HUDEP-2 (cell line): Measurements from ENCODE around the gene BRD7.

Experiments
- DNase-seq, 76 experiments: peaks; one replicate each; lab custom pipeline; 2025; ENCODE audit not compliant: unreplicated experiment in 76 of 76; lab: John Stamatoyannopoulos, UW

The BRD7 gene

DNA sequence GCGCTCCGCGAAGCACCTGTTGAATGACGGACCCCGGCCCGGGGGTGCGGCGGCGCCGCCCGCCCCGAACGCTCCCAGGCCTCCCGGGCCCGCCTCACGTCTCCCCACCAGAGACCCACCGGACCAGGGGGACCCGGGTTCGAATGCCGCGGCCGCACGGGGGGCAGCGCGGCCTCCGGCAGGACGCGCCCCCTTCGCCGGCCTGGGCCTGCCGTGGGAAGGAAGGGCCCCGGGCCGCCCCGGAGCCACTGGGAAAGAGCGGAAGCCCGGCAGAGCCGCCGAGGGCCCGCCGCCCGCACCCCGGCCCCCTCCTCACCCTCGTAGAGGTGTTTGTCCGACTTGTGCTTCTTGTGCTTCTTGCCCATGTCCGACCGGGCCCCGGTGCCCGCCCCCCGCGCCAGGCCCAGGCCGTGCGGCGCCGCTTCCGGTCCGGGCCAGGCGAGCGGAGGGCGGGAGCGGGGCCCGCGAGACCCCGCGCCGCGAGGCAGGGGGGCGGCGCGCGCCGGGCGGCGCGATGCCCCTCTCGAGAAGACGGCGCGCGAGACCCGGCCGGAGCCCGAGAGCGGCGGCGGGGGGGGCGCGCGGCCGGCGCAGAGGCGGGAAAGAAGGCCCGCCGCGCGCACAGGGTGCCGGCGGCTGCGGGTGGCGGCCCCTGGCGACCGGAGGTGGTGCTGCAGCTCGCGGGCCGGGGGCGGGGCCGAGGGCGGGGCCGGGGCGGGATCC is at the start of gene BRD7:
BRD7 (minus strand) TSS at position 579 of the 723 bp plus-strand sequence; CDS start at position 365, 214 bp downstream.
- DNase-seq: peak in 58 of 76 experiments; percentile 15 to 80 (median 46)

DNA sequence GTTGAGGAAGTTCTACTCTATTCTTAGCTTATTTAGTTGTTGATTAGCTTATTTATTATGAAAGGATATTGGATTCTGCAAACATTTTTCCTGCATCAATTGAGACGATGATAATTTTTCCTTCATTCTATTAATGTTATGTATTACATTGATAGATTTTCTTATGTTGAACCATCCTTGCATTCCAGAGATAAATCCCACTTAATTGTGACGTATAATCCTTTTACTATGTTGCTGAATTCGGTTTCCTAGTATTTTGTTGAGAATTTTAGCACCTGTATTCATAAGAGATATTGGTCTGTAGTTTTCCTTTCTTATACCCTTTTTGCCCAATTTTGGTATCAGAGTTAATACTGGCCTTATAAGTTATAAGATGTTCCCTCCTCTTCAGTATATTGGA is 47.6 kb upstream of the BRD7 start:
- no peak for DNase-seq

DNA sequence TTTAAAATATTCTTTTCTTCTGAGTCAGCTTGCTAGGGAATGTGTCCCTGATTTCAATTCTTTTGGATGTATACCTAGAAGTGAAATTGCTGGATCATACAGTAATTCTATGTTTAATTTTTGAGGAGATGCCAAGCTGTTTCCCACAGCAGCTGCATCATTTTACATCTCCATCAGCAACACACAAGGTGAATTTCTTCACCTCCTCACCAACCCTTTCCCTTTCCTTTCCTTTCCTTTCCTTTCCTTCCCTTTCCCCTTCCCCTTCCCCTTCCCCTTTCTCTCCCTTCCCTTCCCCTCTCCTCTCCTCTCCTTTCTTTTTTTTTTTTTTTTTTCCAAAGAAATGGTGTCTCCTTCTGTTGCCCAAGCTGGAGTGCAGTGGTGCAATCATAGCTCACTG is 45.4 kb upstream of the BRD7 start:
- DNase-seq: no peak

DNA sequence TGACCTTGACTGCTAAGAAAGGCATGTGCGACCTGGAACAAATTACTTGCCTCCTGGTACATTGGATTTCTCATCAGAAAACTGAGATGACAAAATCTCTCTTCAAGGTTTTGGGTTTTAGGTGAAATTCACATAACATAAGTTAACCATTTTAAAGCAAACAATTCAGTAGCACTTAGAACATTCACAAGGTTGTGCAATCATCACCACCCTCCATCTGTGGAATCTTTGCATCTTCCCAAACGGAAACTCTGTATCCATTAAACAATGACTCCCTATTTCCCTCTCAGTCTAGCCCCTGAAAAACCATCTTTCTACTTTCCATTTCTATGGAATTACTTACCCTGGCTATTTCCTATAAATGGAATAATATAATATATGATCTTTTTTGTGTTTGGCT is 42.2 kb upstream of the BRD7 start:
- DNase-seq: no peak

DNA sequence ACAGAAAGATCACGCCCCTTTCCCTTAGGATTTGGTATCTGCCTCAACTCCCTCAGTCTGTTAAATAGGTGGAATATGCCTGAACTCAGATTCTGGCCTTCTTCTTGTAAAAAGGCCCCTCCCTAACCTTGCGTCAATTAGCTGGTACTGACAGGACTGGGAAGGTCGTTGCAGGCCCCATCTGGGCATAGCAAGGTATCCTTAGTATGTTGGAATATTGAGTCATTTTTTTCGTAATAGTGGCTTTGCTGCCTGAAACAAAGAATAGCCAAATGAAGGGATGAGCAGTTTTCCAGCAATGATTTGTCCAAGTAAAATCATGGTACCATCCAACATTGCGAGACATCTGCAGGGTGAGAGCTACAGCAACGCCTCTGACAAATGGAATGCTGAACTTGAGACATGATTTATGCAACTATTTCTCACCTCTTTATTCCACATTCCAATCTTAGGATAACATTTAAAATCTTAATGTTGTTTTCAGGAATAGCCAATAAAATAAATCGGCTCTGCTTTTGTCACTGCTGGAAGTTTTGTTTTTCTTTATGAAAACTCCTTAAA is 39.3 kb upstream of the BRD7 start:
- no peak for DNase-seq

DNA sequence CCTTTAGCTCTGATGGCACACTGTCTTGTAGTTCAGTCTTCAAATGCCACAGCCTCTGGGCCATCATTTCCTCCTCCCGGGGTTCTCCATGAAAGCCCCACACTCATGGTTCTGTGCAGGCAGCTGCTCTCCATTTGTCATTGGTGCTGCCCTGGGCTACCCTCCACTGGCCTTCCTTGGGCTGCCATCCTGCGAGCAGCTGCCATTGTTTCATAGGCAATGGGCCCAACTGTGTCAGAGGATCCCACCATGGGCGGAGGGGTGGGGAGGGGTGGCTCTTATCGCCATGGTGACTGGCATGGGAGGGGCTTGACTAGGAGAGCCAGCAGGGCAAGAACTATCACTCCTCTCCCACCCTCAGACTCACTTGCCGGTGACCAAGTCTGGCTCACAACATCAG is 38.6 kb upstream of the BRD7 start:
- DNase-seq: no peak

DNA sequence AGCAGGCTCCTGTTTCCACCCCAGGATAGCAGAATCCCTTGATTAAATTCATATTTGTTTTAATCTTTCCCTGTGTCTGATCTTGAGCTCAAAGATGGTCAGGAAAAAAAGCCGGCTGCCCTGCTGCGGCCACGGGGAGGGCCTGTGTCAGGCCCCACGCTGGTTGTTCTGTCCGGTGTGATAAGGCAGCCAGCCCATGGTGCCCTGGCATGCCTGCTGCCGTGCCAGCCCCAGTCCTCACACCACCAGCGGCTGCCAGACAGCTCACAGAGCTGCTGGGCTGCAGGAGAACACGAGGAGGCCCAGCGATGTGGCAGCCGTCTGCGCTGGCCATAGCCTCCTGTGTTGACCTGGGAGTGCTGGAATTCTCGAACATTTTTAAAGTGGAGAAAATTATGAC is 34.7 kb upstream of the BRD7 start:
- DNase-seq: no peak

DNA sequence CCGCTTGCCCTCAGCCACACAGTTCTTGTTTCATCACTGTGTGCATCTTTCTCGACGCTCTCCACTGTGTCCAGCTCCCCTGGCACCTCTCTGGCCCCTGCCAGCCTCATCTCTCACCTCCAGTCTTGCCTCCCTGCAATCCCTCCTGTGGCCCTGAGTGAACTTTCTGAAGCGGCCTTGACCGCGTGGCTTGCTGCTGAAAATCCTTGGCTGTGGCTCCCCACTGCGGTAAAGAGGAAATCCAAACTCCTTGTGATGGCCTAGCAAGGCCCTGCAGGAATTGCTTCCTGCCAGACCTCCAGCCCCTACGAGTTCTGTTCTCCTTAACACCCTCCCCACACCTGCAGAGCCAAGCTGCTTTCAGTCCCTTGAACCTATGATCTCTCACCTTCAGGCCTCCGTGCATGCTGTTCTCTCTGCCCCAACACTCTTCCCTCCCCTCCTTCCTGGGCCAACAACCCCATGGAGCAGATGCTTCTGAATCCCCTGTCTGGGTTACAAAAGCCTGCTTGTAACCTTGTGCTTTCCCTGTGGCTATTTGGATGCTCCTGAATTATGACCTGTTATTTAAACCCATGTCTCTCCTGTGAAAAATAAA is 33.6 kb upstream of the BRD7 start:
- no peak for DNase-seq

DNA sequence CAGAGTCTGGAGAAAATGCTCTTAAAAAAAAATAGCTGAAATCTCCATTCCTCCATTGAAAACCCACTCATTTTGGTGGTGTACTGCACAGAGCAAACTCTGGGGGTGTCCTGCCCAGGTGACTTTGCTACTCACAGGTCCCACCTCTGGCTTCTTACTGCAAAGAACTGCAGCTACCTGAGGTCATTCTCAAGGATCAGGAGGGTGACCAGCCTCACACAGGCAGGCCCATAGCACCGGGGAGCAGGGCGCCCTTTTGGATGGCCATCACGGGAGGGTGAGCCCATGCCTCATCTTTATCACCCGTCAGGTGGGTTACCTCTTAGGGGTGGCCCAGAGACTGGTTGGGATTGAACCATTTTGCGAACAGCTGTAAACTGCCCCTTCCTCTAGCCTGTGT is 32.6 kb upstream of the BRD7 start:
- no peak for DNase-seq

DNA sequence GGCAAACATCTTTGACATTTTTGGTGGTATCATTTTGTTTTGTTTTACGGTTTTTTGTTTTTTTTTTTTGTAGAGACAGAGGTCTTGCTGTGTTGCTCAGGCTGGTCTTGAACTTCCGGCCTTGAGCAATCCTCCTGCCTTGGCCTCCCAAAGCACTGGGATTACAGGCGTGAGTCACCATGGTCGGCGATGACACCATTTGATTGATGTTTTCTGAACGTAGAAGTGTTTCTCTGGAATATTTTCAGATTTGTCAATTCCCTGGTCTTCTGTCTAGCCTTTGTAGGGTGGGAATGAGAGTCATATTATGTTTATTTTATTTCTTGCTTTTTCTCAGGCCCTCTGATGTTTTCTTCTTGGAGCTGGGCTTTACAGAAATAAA is 32.2 kb upstream of the BRD7 start:
- no peak for DNase-seq

DNA sequence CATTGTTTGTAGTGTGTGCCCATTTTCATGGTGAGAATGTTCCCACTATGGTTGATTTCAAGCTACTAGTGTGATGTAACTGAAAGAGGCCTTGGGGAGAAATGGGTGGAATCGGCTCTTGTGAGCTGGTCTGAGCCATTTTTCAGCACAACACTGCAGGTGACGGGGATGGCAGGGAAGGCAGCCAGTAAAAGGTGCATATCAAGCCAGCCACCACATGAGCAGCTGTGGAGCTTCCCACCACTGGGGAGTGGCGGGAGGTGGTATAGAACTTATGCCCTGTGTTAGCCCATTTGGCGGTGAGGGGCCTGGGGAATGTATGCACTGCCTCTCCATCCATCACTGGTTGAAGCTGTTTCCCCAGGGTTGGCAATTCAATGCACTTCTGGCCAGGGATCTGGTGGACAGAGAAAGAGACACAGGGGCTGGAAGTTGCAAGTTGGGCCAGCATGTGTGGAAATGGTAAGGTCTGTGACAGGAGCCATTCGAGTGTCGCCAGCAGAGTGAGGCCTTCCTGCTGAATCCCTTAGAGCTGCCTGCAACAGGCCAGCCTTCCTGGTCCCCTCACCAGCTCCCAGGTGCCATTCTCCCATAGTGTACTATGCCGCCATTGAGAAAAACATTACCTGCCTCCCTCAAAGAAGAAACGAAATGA is 31.7 kb upstream of the BRD7 start:
- DNase-seq: no peak

DNA sequence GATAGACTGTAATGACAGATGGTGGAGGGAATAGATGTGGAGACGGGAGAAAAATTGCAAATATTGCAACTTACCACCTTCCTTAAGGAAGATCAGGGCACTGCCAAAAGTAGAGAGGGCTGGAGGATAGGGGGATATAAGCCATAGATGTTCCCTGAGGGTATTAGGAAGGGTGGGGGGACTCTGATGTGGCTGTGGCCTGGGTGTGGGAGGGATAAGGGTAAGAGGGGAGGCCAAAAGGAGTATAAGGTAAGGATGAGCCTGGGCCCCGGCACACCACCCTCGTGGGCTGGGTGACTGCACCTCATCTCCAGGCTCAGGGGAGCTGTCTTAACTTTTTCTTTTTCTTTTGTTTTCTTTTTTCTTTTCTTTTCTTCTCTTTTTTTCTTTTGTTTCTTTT is 30.6 kb upstream of the BRD7 start:
- DNase-seq: no peak

DNA sequence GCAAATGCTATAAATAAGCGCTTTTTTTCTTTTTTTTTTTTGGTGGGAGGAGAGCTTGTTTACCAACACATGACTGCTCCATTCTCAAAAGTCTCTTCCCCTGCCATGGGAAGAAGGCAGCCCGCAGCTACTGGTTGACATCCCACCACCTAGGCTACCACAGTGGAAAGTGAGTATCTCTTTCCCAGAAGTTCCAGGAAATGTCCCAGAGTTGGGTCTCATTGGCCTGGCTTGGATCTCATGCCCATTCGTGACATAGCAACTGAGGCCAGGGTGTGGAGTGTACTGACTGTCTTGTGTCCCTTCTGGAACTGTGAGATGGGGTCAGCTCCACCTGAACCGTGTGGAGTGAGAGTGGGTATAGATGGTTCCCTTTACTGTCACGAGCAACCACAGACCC is 29.5 kb upstream of the BRD7 start:
- no peak for DNase-seq

DNA sequence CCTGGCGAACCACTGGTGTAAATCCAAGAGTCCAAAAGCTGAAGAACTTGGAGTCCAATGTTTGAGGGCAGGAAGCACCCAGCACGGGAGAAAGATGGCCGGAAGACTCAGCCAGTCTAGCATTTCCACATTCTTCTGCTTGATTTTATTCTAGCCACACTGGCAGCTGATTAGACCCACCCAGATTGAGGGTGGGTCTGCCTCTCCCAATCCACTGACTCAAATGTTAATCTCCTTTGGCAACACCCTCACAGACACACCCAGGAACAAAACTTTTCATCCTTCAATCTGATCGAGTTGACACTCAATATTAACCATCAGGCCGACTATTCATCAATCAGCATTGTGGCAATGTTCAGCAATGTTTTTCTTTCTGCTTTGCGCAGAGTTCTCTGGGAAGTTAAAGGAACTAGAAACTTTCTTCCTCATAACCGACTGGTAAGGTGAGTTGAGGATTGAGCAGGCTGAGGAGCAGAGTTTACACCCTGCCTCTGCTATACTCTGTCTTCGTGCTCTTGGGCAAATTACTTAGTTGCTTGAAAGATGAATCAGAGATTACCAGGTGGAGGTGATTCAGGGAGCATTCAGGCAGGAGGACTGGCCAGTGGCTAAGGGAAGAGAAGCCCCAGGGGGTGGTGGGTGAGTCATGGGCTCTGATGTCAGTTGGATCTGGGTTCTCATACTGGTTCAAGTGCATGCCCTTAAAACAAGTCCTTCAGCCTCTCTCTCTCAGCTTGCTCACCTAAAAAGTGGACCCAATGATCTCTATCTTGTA is 28.2 kb upstream of the BRD7 start:
- no peak for DNase-seq

DNA sequence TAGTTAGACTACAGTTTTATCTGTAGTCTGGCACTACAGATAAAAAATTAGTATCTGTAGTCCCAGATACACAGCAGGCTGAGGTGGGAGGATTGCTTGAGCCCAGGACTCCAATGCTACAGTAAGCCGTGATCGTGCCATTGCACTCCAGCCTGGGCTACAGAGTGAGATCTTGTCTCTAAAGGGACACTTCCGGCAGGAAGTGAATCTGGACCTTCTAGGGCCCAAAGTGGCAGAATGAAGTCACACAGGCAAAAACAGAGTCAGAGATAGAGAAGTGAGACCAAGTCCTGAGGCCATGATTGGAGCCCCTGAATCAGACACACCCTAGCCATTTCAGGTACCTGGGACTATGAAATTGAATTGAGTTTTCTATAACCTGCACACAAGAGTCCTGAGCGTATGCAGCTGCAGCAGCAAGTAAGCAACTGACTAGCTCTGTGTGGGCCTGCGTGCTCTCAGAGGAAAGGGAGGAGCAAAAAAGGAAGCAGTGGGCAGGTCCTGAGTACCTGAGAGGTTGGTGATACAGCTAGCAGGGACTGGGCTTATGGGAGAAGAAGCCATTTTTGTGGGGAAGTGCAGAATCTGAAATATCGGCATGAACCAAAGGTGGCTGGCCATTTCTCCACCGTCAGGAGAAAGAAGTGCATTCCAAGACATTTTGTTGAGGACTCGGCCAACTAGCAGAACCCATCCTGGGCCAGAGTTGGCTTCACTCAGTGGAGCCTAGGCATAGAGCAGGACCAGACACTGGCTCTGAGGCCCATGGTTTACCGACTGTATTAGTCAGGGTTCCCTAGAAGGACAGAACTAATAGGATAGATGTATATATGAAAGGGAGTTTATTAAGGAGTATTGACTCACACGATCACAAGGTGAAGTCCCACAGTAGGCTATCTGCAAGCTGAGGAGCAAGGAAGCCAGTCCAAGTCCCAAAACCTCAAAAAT is 27.2 kb upstream of the BRD7 start:
- DNase-seq: peak in 6 of 76 experiments; percentile 5 to 33 (median 11)

DNA sequence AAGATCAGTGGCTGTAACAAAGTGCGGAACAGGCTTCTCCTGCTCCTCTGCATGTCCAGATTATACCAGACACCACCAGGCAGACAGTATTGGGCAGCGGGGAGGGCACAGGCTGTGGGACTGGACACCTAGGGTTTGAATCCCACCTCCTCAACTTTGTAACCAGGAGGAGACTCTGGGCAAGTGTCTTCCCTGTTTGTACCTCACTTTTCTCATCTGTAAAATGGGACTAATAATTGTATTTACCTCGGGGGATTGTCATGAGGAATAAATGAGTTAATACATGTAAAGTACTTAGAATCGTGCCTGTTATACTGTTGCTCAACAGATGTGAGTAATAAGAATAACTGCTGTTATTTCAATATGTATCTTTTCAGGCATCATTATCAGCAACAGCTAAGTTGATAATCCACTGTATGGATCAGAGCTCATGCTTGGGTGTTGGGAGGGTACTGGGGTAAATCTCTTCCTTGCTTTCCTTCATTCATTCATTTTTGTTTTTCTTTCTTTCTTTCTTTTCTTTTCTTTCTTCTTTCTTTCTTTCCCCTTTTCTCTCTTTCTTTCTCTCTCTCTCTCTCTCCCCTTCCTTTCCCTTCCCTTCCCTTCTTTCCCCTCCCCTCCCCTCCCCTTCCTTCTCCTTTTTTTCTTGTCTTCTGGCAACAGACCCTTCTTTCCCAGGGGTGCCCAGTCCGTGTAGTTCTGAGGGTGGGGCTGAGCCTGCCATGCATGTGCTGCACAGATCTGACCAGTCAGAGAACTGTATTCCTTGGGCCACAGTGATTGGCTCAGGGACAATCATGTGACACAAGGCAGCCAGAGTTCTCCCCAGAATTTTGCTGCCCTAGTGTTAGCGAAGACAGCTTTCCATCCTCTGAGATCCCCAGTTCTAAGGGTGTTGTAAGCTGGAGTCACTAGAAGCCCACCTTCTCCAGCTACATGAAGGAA is 25.3 kb upstream of the BRD7 start:
- DNase-seq: no peak

DNA sequence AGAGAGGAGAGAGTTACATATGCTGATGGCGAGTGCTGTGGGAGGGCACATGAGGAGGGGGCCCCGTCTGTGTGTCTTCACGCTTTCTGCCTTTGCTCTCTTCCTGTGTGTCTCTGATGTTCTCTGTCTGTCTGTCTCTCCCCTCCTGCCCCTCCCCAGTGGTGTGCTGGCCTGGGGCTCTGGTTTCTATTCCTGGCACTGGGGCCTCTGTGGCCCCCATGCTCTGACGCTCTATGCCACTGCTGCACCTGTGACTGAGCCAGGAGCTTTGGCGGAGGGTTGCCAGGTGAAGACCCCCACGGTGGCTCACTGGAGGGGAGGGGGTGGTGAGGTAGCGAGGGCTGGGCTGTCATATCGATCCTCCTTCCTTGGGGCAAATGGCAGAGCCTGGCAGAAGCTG is 24.6 kb upstream of the BRD7 start:
- DNase-seq: no peak

DNA sequence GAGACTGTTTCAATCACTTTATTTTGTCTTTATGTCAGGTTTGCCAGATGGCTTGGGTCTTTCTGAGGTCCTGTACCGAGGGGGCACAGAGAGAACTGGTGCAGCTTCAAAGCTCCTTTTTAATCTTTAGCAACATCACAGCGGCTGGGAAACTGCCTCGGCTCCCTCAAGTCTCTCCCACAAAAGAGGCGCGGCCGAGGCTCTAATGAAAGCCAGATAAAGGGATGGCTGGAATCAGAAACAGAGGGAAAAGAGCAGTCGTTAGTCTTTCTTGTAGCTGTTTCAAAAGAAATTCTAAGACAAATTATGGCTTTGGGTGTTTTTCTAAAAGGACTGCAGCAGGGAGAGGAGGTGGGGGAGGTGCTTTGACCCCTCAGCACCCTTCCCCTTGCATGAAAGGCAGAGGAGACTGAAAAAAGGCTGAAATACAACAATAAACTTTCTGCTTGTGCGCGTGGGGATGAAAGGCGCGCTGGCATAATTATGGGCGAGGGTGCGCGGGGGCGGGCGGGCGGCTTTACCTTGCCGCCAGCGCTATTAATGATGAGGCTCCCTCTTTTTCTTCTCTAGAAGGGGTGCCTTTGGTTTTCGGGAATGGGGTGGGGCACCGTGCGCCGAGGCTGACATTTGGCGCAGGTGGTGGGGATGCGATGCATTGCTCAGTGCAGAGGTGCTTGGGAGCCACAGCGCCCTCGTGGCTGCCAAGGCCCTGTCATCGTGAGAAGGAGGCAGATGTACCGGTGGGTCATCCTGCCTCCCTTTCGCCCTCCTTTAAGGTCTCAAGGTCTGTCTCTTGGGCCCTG is 22.3 kb upstream of the BRD7 start:
- no peak for DNase-seq
